Neural cell (in vitro differentiated cells): ENCODE data around the gene STON2.

Experiments
- TAF1 ChIP-seq: IDR thresholded peaks from 2 replicates; pipeline ENCODE4 v1.6.1; 2012; ENCODE audit warnings: low read depth
- TF ChIP-seq, protein P1 (sequence below): fragments of 450-650 bp; IDR thresholded peaks from 2 replicates; pipeline ENCODE4 v1.5.1; 2014; ENCODE audit warnings: antibody characterized with exemption, mild to moderate bottlenecking, moderate library complexity; ENCODE audit not compliant: poor library complexity, severe bottlenecking

DNA sequence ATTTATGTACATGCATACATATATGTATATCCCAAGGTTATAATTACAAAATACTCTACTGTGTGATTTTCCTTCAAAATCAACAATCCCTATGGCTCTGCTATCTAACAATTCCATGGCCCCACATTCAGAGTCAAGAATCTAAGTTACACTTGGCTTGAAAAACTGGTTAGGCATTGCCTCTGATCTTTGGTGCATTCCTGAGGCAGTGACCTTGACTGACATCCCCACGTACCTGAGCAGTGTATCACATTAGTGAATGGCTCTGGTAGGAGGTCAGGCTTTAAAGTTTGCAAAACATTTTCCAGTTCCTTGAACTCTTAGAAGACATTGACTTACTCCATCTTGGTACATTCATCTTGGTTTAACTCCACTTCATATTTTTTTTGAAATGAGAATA is 8.5 kb upstream of the STON2 start:
- TF ChIP-seq, protein P1, sequence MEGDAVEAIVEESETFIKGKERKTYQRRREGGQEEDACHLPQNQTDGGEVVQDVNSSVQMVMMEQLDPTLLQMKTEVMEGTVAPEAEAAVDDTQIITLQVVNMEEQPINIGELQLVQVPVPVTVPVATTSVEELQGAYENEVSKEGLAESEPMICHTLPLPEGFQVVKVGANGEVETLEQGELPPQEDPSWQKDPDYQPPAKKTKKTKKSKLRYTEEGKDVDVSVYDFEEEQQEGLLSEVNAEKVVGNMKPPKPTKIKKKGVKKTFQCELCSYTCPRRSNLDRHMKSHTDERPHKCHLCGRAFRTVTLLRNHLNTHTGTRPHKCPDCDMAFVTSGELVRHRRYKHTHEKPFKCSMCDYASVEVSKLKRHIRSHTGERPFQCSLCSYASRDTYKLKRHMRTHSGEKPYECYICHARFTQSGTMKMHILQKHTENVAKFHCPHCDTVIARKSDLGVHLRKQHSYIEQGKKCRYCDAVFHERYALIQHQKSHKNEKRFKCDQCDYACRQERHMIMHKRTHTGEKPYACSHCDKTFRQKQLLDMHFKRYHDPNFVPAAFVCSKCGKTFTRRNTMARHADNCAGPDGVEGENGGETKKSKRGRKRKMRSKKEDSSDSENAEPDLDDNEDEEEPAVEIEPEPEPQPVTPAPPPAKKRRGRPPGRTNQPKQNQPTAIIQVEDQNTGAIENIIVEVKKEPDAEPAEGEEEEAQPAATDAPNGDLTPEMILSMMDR, result no peak
- TF ChIP-seq TAF1, result no peak
